GM18951 (cell line): ENCODE data around the gene PPP1R13B.
"Not testable (repeated sequence)": the region's sequence is repeated elsewhere in the genome, so short reads cannot be mapped to it uniquely, and the experiment has no call there.

Source experiments
- POLR2A ChIP-seq: IDR thresholded peaks from 4 replicates; pipeline ENCODE4 v1.6.1; 2011; ENCODE audit warnings: mild to moderate bottlenecking; ENCODE audit not compliant: insufficient read length, insufficient read depth; ENCODE audit errors: extremely low read depth
- in situ Hi-C: fragments of 300-500 bp; cut with MboI; formaldehyde crosslinking; loops from one replicate; pipeline ENCODE4 v1.12.0; 2022; ENCODE audit warnings: low sequenced_read_pairs, mixed read lengths, inconsistent platforms; ENCODE audit not compliant: unreplicated experiment

PPP1R13B gene

DNA sequence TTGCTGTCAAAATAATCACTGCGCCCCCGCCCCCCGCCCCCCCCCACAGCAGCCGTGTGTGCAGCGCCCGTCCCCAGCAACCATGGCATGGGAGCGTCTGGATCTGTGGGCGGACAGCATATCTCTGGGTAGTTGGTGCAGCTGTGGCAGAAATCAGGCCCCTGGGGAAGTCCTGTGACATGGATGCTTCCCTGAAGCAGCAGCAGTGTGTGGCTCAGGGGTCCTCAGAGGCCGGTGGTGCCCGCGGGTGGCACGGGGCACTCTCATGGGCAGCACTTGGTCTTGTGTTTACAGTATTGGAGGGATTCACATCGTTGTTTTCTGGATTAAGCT, 151.3 kb downstream of the PPP1R13B start:
- in situ Hi-C loops: no loop called here
- TF ChIP-seq POLR2A: no peak

DNA sequence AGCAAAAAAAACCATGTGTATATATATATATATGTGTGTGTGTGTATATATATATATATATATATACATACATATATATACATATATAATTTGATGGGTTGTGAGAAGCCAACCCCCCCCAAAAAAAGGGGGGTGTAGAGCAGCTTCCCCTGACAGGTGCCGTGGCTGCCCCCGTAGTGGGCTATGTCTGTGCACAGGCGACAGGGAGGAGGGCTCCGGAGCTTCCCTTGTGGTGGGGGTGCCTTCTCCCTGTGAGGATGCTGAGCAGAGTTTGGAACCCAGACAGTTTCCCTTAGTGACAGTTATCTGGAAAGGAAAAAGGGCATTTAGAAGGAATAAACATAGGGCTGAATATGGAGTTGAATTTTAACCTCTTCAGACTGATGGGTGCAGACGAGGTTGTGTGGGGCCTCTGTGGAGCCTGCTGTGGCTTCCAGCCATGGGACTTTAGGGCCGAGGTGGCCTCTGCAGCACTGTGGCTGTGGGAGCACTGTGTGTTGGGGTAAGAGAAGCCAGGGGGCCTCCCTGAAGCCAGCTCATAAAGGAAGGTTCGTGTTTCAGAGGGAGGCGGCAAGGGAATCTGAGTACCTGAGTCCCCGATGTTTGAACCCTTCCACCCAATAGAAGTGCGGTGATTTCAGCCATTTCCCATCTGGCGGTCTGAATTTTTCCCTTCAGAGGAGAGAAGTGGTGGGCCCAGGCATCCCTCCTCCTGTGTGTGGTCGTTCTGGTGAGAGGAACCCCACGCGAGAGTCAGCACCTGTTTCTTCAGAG, 151.9 kb downstream of the PPP1R13B start:
- in situ Hi-C loops: no loop called here
- no peak for TF ChIP-seq POLR2A

DNA sequence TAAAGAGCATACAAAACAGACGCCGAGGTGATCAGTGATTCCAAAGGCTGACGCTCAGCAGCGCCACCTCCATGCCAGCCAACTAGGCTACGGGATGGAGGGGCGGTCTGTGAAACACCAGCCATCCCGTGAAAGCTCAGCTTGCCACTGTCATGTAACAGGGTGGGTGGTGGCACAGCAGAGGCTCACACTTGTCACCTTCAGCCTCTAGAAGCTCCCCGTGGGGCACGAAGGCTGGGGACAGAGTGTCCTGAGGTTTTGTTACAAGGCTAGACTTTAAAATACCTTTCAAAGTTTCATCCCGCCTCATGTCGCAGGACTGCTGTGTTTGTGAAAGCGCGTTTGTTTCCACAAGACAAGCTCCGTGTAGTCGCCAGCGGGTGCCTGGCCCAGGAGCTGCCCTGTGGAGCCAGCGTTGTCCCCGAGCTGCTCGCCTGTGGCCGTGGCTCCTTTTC, 152.8 kb downstream of the PPP1R13B start:
- in situ Hi-C loops: no loop called here
- TF ChIP-seq POLR2A: no peak

DNA sequence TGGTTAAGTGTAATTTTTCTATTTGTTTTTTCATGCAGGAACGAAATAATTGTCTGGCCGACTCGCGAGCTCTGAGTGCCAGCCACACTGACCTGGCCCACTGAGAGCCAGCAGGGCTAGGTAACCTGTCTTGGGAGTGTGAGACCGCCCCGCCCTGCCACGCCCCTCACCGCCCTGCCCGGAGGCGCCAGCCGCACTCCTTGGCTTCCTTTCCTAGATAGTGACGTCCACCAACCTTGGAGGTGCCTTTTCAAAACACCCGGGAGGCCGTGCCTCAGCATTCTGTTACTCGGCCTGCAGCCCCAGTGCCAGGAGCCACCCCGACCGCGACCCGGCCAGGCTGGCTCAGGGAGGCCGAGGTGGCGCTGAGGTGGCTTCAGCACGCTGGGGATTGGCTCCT, 153.9 kb downstream of the PPP1R13B start:
- in situ Hi-C loops: no loop called here

DNA sequence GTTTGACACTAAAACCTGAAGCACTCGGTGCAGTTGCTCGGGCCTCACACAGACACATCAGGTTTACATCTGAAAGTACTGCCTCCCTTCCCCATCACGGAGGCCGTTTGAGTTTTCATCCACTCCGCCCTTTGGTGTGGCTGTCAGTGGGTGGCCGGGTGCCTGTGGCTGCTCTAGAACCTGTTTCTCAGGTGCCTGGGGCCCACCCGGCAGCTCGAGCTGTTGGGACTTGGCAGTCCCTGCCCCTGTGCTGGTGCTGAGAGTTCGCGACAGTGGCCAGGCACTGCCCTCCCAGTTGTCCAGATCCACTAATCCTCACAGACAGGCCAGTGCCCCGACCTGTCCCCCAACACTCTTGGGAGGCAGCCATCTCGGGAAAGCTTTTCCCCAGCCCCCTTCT, 154.5 kb downstream of the PPP1R13B start:
- TF ChIP-seq POLR2A: no peak
- in situ Hi-C loops: no loop called here

More for the DNA sequence above, 153.9 kb downstream of the PPP1R13B start:
- TF ChIP-seq POLR2A: no peak

DNA sequence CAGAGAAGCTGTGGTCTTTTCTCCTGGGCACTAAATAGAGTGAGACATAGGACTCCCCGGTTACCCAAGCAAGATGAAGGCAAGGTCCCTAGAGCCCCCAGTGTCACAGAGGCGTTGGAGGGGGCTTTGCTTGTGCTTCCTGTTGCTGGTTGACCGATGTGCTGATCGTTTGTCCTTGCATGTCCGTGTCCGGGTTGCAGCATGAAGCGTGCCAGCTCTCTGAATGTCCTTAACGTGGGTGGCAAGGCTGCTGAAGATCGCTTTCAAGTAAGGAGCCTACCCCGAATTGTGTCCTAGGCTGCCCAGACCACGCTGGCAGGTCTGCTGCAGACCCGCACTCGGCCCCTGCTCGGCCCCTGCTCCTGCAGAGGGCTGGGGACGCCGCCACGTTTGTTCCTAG, 155.2 kb downstream of the PPP1R13B start:
- TF ChIP-seq POLR2A: no peak
- in situ Hi-C loops: no loop called here

DNA sequence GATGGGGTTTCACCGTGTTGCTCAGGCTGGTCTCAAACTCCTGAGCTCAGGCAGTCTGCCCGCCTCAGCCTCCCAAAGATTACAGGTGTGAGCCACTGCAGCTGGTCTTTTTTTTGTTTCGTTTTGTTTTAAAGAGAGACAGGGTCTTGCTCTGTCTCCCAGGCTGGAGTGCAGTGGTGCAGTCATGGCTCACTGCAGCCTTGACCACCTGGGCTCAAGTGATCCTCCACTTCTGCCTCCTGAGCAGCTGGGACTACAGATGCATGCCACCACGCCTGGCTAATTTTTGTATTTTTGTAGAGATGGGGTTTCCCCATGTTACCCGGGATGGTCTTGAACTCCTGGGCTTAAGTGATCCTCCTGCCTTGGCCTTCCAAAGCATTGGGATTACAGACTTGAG, 155.7 kb downstream of the PPP1R13B start:
- in situ Hi-C loops: not testable (repeated sequence)

DNA sequence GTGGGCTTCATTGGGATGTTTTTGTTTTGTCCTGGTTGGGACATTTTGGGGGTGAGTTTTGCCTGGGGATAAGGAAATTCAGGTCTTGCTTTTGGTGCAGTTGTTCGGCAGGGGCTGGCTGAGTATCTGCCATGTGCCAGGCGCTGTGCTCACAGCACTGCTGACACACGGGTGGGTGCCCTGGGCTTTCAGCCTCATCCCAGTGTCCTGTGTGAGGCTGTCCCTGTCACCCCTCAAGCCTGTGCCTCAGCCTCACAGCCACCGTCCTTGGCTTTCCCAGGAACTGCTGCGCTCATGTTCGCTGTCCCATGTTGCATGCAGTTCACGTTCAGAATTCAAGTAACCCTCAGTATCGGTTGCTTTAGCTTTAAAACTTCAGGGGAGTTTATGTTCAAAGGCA, 157.0 kb downstream of the PPP1R13B start:
- no peak for TF ChIP-seq POLR2A
- in situ Hi-C loops: no loop called here

DNA sequence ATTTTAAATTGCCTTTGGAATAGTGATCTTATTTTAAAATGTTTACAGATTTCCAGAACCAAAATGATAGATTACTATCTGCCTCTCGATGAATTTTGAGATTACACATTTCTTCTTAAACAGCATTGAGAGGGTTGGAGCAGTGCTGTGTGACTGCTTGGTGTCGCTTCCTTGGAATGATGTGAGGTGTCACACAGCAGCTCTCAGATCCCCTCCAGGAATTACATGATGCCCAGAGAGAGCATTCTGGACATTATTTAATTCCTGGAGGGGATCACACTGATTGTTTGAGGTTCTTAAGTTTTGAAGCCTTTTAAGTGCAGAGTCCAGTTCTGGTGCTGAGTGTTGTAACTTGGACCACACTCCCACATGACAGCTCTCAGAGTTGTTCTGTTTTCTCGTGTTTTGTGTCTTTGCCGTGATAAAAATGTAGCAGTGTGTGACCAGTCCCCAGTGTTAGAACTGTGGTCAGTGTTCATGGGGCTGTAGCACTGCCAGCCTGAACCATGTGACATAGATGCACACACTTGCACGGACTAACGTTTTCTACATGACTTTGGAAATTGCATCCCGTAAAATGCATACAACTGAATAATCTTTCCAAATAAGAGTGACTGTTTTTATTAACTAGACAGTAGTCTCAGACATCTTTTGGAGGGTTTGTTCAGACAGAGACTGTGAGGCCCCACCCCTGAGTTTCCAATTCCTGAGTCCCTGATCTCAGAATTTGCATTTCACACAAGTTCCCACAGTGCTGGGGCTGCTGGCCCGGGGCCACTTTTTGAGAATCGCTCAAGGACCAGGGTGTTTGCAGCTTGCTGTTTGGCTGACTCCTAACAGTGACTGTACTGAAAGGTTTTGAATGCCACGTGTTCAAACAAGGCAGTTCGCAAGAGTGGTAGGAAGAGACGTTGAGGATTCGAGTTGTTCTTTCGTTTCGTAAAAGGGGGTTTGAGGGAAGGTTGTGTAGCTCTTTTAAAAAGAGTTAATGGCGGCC, 158.2 kb downstream of the PPP1R13B start:
- in situ Hi-C loops: loop anchor here (10.0 kb wide), 1 partner anchor 114 kb away; no protein-coding TSS in a partner anchor
- TF ChIP-seq POLR2A: peak; percentile 49

DNA sequence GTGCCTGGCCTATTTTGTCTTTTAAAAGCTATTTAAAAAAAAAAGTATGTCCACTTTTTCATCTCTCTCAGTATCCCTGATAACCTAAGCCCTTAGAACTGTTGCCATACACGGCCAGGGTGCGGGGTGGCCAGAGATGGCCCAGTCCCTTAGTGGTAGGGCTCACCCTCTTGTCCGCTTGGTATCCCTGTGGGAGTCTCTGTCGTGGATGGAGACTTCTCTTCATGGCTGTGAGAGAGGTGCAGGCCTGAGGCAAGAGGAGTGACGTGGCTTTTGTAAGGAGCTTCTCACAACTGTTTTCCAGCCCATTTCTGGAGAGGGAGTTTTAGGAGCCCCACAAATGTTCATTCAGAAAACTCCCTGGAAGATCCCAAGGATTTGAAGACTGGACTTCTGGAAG, 158.9 kb downstream of the PPP1R13B start:
- no peak for TF ChIP-seq POLR2A
- in situ Hi-C loops: loop anchor here (10.0 kb wide), 1 partner anchor 114 kb away; no protein-coding TSS in a partner anchor

DNA sequence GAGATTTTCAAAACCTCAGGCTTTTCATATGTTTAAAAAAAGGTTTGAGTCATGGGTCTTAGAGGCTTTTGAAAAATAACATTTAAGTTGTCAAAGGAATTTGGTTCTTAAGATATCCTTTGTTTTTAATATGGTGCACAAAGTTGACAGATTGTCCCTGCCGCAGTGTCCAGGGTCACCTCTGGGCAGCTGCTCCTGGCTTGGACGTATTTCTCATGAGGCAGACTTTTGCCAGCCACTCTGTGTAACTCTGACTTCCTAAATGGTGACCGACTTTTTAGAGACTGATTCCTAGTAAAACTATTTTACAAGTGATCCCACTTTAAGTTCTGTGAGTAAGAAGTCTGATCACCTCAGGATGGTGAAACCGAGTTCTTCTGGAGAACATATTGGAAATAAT, 159.7 kb downstream of the PPP1R13B start:
- in situ Hi-C loops: loop anchor here (10.0 kb wide), 1 partner anchor 113 kb away; no protein-coding TSS in a partner anchor
- no peak for TF ChIP-seq POLR2A

DNA sequence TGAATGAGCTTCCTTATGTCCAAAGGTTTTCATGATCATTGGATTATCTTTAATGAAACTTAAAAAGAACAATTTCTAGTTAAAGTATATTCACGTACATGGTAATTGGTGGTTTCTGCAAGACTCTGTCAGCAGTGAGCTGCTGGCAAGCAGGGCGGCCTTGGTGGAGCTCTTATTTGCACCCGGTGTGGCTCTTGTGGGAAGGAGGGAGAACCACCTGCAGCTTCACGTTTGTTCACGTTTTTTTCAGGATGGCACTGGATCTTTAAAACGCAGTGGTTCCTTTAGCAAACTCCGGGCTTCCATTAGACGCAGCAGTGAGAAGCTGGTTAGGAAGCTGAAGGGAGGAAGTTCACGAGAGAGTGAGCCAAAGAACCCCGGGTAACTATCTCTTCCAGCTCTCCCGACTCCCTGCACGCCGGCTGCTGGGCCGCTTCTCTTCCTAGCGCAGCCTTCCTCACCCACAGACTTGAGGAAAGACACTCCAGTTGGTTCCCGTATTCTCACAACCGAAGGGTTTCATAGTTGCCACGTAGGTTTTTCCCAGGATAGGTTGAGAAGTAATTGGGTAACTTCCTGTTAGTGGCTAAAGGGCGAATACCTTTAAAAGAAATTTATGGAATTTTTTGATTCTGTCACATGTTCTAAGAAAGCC, 160.4 kb downstream of the PPP1R13B start:
- in situ Hi-C loops: loop anchor here (10.0 kb wide), 1 partner anchor 112 kb away; no protein-coding TSS in a partner anchor
- no peak for TF ChIP-seq POLR2A

DNA sequence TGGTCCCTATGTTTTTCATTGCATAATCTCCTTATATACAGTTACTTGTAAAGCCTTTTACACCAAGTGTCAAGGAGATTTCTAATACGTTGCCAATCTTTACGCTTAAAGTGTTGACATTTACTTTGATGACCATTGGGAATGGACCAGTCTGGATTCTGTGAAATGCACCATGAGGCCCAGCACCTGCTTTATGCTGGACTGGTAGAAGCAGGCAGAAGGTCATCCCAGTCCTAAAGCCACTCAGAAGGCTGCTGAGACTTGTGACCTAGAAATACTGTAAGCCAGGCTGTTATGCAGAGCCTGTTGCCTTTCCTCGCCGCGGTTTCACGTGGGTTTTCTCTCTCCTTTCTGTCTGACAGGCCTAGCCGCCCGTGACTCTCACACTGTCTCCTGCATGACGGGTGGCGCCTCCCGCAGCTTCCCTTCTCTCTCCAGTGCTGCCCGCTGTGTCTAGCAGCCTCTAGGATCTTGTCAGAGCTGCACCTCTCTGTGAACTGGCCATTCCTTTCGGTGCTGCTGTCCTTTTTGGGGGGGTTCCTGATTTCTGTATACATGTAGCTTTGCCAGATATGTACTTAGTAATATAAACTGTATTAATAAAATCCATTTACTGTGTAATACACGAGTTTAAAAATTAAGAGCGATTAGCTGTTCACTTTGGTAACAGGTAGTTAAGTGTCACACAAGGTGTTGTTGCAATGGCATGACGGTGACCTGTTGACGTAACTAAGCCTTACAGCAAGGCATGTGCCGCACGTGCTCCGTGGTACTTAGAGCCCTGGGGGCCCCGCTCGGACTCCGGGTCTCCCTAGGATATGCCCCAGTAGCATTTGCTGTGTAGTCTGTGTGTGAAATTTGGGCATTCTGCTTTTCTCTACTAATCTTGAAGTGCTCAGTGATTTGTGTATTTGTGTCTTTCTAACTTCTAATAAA, 161.8 kb downstream of the PPP1R13B start:
- no peak for TF ChIP-seq POLR2A
- in situ Hi-C loops: loop anchor here (10.0 kb wide), 1 partner anchor 111 kb away; no protein-coding TSS in a partner anchor
